Bone marrow (tissue), 2 donors: ENCODE results near the gene CD163L1.
"Not testable (repeated sequence)": the region's sequence is repeated elsewhere in the genome, so short reads cannot be mapped to it uniquely, and the experiment has no call there.

Source experiments
- DNase-seq, 2 donors: peaks; one replicate each; lab custom pipeline; 2025; lab: John Stamatoyannopoulos, UW

The CD163L1 gene

DNA sequence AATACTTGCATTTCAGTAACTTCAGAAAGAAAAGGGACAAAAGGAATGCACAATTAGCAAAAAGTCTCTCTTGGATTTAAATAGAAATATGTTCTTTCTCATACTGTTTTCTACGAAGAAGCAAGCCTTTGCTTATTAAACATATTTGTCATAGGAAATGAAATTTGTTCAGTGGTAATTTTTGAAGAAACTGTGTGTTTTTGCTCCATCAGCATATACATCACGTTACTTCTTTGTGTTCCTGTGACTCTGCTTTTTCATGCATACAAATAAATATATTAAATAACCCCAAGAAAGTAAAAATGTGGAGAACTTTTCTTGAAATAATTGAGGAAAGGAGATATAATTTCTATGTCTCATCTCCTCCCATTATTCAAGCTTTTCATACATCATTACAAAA is 39.7 kb downstream of the CD163L1 start:
- no peak for DNase-seq

DNA sequence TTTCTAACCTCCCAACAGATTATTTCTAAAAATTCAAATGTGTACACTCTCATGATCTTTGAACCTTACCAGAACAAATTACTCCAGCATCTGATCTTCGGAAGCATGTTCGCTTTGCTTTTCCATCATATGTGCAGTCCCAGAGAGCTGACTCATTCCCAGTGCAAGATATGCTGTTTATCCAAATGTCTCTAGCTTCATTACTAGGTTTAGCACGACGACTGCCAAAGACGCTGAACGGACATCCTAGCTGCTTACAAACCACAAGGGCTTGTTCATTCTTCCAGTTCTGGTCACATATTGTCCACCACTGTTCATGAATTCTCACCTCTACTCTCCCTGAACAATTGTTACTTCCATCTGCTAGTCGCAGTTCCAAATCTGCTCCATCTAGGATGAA is 40.5 kb downstream of the CD163L1 start:
- DNase-seq, result no peak

GRCh38 chr12:7399089-7399488 is 44.9 kb downstream of the CD163L1 start:
- no peak for DNase-seq

DNA sequence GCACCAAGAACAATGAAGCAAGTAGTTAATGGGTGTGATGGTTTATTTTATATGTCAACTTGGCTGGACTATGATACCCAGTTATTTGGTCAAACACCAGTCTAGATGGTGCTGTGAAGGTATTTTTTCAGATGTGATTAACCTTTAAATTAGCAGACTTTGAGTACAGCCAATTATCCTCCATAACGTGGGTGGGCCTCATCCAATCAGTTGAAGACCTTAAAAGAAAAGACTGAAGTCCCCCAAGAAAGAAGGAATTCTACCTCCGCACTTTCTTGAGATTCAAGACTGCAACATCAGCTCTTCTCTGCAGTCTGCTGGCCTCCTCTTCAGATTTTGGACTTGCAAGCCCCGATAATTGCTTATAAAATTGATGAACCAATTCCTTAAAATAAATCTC is 47.5 kb downstream of the CD163L1 start:
- DNase-seq, result no peak

GRCh38 chr12:7395950-7396349 is 48.0 kb downstream of the CD163L1 start:
- no peak for DNase-seq

DNA sequence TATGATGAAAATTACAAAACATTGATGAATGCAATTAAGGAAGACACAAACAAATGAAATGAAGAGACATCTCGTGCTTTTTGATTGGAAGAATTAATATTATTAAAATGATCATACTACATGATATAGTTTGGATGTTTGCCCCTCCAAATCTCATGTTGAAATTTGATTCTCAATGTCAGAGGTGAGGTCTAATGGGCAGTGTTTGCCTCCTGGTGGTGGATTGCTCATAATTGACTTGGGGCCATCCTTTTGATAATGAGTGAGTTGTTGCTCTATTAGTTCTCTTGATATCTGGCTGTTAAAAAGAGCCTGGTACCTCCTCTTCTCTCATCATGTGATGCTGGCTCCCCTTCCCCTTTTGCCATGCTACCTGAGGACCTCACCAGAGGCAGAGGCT is 56.7 kb downstream of the CD163L1 start:
- DNase-seq, result no peak

DNA sequence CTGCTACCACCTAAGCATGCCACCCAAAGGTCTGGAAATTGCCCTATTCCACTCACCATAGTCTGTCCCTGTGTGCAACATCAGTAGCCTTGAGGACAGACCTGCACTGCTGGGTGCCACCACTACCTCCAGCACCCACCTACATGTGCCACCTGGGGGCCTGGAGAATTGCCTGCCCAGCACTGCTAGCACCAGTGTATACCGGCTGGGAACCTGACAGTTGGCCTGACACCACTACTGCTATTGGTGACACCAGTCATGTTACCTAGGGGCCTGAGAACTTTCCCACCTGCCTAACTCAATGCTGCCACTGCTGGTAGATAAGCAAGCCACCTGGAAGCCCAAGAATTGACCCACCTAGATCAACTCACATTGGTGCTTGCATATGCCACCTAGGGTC is 60.8 kb downstream of the CD163L1 start:
- no peak for DNase-seq

DNA sequence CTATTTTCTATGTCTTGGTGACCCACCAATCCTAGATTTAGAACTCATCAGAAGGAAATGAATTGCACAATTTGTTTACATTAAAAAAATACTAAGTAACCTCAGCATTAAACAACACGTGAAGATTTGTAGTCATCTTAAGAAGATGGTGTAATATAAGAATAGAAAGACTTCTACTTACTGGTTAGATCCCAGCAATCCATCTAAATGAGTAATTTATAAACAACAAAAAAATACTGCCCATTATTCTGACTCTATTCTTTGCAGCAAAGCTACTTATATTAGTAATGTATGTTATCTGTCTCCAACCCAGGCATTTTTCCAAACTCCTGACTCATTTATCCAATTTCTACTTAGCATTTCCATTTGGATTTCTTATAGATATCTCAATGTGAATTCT is 67.8 kb downstream of the CD163L1 start:
- DNase-seq, result no peak

- no peak for DNase-seq
These were observed 68.8 kb downstream of the CD163L1 start for GRCh38 chr12:7375145-7375543.

DNA sequence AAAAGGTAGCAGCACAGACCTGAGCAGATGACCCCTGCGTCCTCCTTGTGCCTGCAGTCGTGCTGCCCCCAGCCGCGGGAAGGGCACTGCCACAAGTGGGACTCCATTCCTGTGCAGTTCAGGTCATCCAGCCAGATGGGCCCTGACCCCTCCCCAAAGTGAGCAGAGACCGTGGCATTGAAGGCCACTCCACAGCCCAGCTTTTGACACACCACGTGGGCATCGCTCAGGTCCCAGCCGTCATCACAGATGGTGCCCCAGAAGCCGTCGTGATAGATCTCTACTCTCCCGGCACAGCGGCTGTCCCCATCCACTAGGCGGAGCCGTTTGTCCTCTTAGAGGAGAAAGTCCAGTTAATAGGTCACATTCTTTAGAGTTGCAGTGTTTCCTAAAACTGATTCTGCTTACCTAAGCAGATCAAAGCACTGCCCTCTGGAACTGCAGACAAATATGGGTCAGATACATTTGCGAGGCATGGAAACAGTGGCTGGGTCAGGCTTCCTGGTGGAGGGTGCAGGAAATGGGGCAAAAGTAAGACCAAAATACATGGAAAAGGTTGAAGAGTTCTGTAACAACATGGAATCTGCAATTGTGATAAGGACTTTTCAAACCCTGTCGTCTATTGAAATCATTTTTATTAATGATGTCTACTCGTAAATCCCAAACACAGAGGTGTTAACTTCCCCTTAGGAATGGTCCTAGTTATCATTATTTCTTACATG is 69.4 kb downstream of the CD163L1 start:
- peak; percentile 12 to 20 for DNase-seq

DNA sequence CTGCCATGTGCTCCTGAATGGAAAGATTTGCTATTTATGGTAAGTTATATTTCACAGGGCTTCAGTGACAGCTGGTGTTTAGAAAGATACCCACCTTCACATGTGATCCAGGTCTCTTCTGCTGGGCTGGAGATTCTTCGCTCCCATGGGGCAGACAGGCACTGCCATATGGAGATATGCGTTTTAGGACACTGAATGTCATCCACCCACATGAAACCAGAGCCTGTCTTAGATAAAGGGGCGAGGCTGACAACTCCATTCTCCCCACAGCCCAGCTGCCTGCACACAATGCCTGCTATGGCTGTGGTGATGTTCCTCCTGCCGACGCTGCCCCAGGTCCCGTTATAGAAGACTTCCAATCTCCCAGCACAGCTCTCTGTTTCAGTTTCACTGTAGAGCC is 70.7 kb downstream of the CD163L1 start:
- DNase-seq, result no peak

- no peak for DNase-seq
These were observed 74.7 kb downstream of the CD163L1 start for GRCh38 chr12:7369274-7369729.

GRCh38 chr12:7362734-7363133 is 81.2 kb downstream of the CD163L1 start:
- DNase-seq, result no peak

- no peak for DNase-seq
These were observed 82.7 kb downstream of the CD163L1 start for GRCh38 chr12:7361265-7361664.

- no peak for DNase-seq
These were observed 89.4 kb downstream of the CD163L1 start for GRCh38 chr12:7354529-7354928.

GRCh38 chr12:7352661-7353060 is 91.3 kb downstream of the CD163L1 start:
- no peak for DNase-seq

- no peak for DNase-seq
These were observed 92.8 kb downstream of the CD163L1 start for GRCh38 chr12:7351177-7351576.

- no peak for DNase-seq
These were observed 94.5 kb downstream of the CD163L1 start for GRCh38 chr12:7349418-7349817.

- no peak for DNase-seq
These were observed 97.3 kb downstream of the CD163L1 start for GRCh38 chr12:7346551-7347225.

DNA sequence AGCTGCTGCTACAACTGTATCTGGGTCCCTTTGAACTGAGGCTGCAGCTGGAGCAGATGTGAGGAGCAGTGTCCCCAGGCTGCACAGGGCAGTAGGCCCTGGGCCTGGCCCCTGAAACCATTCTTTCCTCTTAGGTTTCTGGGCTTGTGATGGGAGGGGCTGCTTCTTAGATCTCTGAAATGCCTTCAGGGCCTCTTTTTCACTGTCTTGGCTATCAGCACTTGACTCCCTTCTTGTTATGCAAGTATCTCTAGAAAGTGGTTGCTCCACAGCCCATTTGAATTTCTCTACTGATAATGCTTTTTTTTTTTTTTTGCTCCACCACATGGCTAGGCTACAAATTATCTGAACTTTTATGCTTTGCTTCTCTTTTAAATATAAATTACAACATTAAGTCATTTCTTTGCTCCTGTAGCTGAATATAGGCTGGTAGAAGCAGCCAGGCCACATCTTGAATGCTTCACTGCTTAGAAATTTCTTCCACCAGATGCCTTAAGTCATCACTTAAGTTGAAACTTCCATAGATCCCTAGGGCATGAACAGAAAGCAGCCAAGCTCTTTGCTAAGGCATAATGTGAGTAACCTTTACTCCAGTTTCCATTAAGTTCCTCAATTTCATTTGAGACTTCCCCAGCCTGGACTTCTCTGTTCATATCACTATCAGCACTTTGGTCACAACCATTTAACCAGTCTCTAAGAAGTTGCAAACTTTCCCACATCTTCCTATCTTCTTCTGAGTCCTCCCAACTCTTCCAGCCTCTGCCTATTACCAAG is 98.9 kb downstream of the CD163L1 start:
- no peak for DNase-seq

DNA sequence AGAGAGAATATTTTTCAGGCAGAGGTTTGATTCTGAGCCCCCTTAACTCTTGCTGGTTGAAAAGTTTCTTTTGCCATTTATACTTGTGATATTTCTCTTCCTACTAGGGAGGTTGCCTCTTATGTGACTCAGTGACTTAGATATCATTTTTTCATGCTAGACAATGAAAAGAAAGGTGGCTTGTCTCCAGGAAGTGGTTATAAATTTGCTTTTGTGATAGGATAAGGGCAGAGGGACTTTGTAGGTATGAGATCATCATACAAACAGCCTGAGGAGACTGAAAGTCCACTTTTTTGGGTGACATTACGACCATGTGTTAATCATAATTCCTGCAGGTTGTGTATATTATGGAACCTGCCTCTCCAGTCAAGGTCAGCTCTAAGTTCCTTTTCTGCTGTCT is 104.3 kb downstream of the CD163L1 start:
- no peak for DNase-seq

DNA sequence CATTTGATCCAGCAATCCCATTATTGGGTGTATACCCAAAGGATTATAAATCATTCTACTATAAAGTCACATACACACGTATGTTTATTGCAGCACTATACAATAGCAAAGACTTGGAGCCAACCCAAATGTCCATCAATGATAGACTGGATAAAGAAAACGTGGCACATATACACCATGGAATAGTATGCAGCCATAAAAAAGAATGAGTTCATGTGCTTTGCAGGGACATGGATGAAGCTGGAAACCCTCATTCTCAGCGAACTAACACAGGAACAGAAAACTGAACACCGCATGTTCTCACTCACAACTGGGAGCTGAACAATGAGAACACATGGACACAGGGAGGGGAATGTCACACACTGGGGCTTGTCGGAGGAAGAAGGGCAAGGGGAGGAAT is 106.2 kb downstream of the CD163L1 start:
- DNase-seq, result not testable (repeated sequence)

DNA sequence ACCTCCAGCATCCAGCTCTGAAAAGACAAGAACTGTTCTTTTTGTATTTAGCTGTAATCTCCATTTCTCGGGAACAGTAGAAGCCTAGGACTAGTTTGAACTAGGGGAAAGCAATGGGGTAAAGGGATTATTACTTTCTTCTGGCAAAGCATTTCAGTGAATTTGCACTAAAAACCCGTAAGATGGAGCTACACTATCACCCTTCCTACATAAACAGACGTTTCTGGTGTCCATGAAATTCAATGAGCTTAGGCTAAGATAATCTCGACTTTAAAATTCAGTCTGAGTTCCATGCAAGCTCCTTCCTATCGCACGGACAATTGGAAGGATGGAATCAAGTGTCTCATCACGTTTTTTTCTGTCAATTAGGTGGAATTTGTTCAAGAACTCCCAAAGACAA is 116.0 kb downstream of the CD163L1 start:
- DNase-seq, result no peak
